Mucosa of descending colon (tissue), 3 donors: Measurements from ENCODE around the gene NRROS. TPM values are rescaled to one million over a fixed set of nuclear protein-coding genes. Genes with fewer than 3 reads are reported as not detected.

Experiments used
- ATAC-seq: fragments of 200-7000 bp; cut with Tn5 transposase; one replicate; pipeline ENCODE4 v1.9.1; 2020; ENCODE audit warnings: mild to moderate bottlenecking, moderate library complexity
- DNase-seq, 3 donors: peaks; one replicate each; pipeline ENCODE4 v3.0.0-alpha.2; 2020
- H3K36me3 ChIP-seq: fragments of 200-600 bp; one replicate; pipeline ENCODE4 v1.8.0; 2021; ENCODE audit warnings: low read depth, mild to moderate bottlenecking
- H3K4me1 ChIP-seq: fragments of 200-600 bp; one replicate; pipeline ENCODE4 v1.8.0; 2021; ENCODE audit warnings: low read depth, mild to moderate bottlenecking
- H3K4me3 ChIP-seq: fragments of 200-600 bp; one replicate; pipeline ENCODE4 v1.8.0; 2021; ENCODE audit warnings: mild to moderate bottlenecking
- H3K9me3 ChIP-seq: fragments of 200-600 bp; one replicate; pipeline ENCODE4 v1.8.0; 2021; ENCODE audit warnings: mild to moderate bottlenecking
- CTCF ChIP-seq: fragments of 200-600 bp; IDR thresholded peaks from one replicate; pipeline ENCODE4 v1.8.0; 2022; ENCODE audit warnings: antibody characterized with exemption, mild to moderate bottlenecking
- intact Hi-C, 2 donors: fragments of 100-400 bp; cut with DNase I in 1 of 2; cut with micrococcal nuclease in 1 of 2; formaldehyde crosslinking; loops; one replicate each; pipeline versions ENCODE4 v1.11.0 to v1.11.1; 2022; cut with DNase I, micrococcal nuclease
- total RNA-seq, 3 donors: library from RNA; stranded (reverse); fragmentation: NEBNext Ultra II Directional in 2 of 3; extraction: Animal tissue kit (Norgen Biotek cat#: 25700) in 2 of 3; gene quantifications; one replicate each; pipeline versions ENCODE4 v1.2.1 to v1.2.4, GENCODE V29; 2021 to 2023
- donor health status: DM: no; HTN: no; CAD: no; lungs with moderate emphysema.
- donor health status: DM: no; HTN: no; CAD: no.
- donor health status: DM: no; HTN: yes; CAD: no.

NRROS gene
- total RNA-seq, 3 donors from 2014 or later, result 1.1 to 6.0 (median 5.4) TPM

GRCh38 chr3:196659901-196660351 lies 20.4 kb downstream of the NRROS start:
- H3K36me3 ChIP-seq, result no peaks in the 10 kb centered on the region
- H3K4me1 ChIP-seq, result no peaks in the 10 kb centered on the region
- no peak for TF ChIP-seq CTCF
- no peaks in the 10 kb centered on the region for H3K9me3 ChIP-seq
- no peak for ATAC-seq
- H3K4me3 ChIP-seq, result no peak overlapping the region
- no peak for DNase-seq
- intact Hi-C loops, result no loop called here

- TF ChIP-seq CTCF, result no peak
- H3K4me1 ChIP-seq, result no peaks in the 10 kb centered on the region
- H3K4me3 ChIP-seq, result no peak overlapping the region
- H3K36me3 ChIP-seq, result no peaks in the 10 kb centered on the region
- ATAC-seq (no peak), DNase-seq (no peak)
- no peaks in the 10 kb centered on the region for H3K9me3 ChIP-seq
- intact Hi-C loops, result no loop called here
These were observed 21.1 kb downstream of the NRROS start for GRCh38 chr3:196660381-196661166.

GRCh38 chr3:196661400-196661799 lies 21.9 kb downstream of the NRROS start:
- H3K4me3 ChIP-seq, result no peak overlapping the region
- no peak for TF ChIP-seq CTCF
- H3K36me3 ChIP-seq, result no peaks in the 10 kb centered on the region
- DNase-seq (no peak), ATAC-seq (no peak)
- H3K4me1 ChIP-seq, result no peaks in the 10 kb centered on the region
- intact Hi-C loops, result no loop called here
- H3K9me3 ChIP-seq, result no peaks in the 10 kb centered on the region

GRCh38 chr3:196662033-196662432 lies 22.5 kb downstream of the NRROS start:
- no peak for DNase-seq
- Histone ChIP-seq H3K4me3 (no peak overlapping the region), H3K9me3 (no peaks in the 10 kb centered on the region), H3K4me1 (no peaks in the 10 kb centered on the region), H3K36me3 (no peaks in the 10 kb centered on the region)
- intact Hi-C loops, result no loop called here
- no peak for TF ChIP-seq CTCF
- no peak for ATAC-seq

GRCh38 chr3:196662711-196663571 lies 23.4 kb downstream of the NRROS start:
- ATAC-seq (no peak), DNase-seq (no peak)
- TF ChIP-seq CTCF, result no peak
- Histone ChIP-seq H3K9me3 (no peaks in the 10 kb centered on the region), H3K4me1 (no peaks in the 10 kb centered on the region), H3K4me3 (no peak overlapping the region), H3K36me3 (no peaks in the 10 kb centered on the region)
- intact Hi-C loops, result no loop called here
